NCI-H82 (cell line): ENCODE results near the gene IRGC.
"Not testable (repeated sequence)": the region's sequence is repeated elsewhere in the genome, so short reads cannot be mapped to it uniquely, and the experiment has no call there.

ENCODE experiments used
- DNase-seq: peaks from one replicate; lab custom pipeline; 2025; lab: John Stamatoyannopoulos, UW

Gene IRGC, protein sequence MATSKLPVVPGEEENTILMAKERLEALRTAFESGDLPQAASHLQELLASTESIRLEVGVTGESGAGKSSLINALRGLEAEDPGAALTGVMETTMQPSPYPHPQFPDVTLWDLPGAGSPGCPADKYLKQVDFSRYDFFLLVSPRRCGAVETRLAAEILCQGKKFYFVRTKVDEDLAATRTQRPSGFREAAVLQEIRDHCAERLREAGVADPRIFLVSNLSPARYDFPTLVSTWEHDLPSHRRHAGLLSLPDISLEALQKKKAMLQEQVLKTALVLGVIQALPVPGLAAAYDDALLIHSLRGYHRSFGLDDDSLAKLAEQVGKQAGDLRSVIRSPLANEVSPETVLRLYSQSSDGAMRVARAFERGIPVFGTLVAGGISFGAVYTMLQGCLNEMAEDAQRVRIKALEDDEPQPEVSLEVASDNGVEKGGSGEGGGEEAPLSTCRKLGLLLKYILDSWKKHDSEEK

DNA sequence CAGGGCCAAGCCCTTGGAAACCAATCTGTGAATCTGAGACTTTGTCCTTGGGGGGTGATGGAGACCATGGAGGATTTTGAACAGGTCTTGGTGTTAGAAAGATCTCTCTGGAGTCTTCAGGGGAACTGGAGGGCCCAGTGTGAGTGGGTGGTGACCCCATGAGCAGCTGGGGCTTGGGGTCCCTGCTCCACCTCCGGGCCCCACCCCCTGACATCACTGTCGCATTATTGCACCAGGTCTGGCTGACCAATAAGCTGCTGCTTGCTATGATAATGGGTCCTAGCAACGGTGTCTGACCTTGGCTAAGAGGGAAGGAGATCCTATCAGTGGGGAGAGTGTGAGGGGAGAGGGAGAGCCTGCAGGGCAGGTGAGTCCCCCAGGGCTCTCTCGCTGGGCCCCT, at the start of gene IRGC:
IRGC (plus strand) TSS at position 301 of the 400 bp plus-strand sequence. CDS start 2,483 bp downstream, outside the sequence.
- no peak for DNase-seq

DNA sequence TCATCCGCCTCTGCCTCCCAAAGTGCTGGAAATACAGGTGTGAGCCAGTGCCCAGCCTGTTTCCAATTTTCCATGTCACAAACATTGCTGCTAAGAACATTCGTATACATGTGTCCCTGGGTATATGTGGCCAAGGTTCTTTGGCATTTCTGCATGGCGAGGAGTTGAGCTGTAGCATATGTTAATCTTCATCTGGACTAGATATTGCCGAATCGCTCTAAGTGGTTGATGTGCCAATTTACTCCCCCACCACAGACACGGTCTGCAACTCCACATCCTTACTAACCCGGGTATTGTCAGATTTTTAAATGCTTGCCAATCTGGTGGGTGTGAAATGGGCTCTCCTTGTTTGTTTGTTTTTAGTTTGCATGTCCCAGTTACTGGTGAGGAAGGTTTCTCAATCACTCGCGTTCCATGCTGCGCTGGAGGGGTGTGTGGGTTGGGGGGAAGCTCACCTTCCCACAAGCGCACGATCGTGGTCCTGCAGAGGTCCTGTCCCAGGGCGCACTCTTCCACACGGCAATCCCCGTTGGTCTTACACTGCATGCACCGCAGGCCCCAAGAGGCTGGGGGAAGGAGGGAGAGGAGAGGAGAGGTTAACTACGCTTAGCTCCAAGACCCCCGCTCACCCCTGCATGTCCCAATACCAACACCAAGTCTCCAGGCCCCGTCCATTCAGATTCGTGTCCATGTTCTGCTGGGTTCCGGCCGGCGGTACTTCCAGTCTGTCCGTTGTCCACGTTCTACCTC, 48.6 kb upstream of the IRGC start:
- peak; percentile 59 for DNase-seq

DNA sequence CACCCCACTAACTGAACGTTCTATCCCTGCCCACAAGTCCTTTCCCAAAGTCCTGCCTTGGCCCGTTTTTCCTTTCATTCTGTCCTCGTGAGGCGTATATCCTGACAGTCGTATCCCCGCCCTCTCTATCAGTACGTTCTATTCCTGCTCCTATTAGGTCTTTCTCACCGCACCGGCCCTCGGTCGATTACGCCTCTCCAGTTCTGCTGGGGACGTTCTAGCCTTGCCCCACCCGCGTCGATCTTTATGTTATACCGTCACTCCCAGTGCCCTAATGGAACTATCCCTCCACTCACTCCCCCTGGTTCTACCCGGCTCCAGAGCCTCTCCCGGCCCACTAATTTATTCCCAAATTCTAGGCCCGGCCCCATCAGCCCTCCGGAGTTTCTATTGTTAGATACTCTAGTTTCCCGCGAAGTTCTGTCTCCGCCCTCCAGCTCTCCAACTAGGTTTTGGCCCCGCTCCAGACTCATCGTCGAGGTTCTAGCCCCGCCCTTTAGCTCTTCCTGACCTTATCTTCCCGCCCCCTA, 47.9 kb upstream of the IRGC start:
- peak; percentile 83 for DNase-seq

DNA sequence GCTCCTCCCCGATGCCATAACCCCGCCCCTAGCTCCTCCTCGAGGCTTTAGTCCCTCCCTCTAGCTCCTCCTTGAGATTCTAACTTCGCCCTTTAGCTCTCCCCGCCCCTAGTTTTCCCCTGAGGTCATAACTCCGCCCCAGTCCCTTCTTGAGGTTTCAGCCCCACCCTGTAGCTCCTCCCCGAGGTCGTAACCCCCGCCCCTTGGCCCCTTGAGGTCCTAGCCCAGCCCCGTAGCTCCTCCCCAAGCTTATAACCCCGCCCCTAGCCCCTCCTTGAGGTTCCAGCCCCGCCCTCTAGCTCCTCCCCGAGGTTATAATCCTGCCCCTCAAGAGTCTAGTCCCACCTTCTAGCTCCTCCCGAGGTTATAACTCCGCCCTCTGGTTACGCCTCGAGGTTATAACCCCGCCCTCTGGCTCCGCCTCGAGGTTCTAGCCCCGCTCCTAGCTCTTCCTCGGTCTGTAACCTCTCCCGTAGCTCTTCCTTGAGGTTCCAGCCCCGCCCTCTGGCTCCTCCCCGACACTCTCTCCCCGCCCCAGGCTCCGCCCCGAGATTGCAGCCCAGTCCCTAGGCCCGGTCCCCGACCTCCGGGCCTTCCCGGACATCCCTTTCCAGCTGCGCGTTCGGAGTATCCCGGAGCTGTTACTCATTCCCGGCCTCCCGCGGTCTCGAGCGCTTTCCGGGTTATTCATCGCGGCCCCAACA, 47.3 kb upstream of the IRGC start:
- DNase-seq, result peak; percentile 100

DNA sequence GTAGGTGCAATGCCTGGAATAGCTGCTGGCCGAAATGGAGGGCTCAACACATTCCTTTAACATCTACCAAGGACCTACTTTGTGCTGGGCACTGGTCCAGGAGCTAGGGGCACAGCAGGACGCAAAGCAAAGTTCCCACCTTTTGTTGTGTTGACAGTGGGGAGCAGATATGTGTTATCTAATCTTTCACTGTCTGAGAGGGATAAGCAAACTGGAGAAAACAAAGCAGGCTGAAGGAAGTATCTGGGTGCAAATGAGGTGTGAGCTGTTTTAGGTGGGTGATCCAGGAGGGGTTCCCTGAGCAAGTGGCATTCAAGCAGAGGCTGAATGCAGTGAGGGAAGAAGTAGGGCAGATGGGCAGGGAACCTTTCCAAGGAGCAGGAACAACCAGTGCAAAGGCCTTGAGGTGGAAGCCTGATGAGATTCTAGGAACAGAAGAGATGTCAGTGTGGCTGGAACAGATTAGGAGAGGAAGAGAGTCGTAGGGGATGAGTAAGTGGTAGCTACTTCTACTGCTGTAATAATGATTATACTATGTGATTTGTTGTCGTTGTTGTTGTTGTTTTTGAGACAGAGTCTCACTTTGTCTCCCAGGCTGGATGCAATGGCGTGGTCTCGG, 43.7 kb upstream of the IRGC start:
- no peak for DNase-seq

DNA sequence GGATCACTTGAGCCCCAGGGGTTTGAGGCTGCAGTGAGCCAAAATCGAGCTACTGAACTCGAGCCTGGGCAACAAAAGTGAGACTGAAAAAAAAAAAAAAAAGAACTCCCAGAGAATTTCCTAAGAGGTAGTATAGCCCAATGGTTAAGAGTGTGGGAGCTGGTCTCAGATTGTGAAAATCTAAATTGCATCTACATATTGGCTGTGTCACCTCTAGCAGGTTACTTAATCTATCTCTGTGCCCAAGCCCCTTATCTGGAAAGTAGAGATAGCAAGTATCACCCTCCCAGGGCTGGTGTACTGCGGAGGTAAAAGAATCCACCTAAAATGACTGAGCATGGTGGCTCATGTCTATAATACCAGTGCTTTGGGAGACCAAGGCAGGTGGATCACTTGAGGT, 42.2 kb upstream of the IRGC start:
- no peak for DNase-seq

DNA sequence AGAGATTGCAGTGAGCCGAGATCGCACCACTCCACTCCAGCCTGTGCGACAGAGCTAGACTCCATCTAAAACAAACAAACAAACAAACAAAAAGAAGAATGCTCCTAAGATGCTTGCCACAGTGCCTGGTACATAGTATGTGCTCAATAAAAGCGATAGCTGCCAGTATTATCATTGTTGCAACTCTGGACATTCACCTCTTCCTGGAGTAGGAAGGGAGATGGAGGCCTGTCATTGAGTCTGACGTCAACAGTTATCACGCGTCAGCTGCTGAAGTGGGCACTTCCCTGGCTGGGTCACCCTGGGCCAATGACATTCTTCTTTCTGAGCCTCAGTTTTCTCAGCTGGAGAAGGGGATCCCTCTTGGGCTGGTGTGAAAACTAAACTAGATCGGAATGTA, 41.7 kb upstream of the IRGC start:
- DNase-seq, result no peak

DNA sequence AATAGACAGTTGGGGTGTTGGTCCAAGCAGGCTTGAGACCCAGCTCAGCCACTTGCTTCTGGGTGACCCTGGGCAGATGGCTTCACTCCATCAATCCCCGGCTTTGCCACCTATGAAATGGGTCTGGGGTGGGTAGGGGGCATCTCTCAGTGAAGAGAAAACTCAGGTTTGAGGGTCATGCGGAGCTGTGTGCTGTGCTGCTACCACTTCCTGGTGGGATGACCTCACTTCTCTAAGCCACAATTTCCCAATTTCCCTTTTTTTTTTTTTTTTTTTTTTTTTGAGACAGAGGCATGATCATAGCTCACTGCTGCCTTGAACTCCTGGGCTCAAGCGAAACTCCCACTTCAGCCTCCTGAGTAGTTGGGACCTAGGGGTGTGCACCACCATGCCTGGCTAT, 41.3 kb upstream of the IRGC start:
- no peak for DNase-seq

DNA sequence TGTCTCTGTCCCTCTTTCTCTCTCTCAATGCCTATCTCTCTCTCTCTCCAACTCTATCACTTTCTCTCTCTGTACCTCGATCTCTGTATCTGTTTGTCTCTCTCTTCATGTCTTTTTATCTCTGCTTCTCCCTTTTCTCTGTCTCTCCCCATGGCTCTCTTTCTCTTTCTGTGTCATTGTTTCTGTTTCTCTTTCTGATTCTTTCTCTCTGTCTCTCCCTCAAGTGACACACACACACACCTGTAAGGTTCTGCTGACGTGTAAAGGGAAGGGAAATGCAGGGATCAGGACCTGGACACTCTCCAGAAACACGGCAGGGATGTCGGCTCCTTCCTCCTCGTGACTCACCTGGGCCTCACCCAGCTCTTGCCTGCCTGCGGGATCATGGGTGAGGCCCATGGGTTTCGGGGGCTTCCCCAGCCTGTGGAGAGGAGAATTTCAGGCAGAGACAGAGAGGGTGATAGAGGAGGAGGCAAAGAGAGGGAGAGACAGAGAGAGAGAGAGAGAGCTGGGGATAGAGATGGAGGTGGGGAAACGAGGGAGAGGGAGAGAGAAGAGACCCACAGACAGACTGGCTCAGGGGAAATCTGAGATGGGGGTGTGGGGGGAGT, 40.5 kb upstream of the IRGC start:
- no peak for DNase-seq

DNA sequence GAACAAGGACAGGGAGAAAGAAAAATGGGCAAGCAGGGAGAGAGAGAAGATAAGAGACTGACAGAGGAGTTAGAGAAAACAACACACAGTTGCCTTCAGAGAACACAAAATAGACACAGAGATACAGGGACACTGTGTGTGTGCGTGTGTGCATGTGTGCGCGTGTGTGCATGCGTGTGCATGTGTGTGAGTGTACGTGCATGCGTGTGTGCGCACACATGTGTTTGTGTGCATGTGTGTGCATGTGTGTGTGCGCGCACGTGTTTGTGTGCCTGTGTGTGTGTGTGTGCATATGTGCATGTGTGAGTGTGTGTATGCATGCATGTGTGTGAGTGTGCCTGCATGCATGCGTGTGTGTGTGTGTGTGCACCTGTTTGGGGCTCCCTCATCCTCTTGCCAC, 40.0 kb upstream of the IRGC start:
- no peak for DNase-seq

DNA sequence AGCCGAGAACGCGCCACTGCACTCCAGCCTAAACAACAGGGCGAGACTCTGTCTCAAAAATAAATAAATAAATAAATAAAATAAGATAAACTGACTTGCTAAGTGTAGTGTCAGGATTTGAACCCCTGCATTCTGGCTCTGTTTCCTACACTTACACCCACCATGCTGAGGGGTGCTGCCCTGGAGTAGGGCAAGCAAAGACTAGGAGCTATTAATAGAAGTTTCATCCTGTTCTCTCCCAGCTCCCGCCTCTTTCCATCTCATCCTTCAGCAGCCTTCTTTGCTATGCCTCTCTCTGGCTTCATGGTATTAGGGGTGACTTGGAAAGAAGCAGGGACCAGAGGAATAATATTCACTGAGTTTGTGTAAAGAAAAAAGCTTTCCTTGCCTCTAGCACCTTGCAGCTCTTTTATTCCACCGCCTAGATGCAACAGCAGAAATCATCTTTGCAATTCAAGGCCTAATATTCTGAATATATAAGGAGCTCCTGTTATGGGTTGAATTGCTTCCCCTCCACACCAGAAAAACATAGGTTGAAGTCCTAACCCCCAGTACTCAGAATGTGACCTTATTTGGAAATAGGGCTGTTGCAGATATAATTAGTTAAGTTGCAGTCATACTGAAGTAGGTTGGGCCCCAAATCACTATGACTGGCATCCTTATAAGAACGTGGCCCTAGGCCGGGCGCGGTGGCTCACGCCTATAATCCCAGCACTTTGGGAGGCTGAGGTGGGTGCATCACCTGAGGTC, 37.2 kb upstream of the IRGC start:
- no peak for DNase-seq

DNA sequence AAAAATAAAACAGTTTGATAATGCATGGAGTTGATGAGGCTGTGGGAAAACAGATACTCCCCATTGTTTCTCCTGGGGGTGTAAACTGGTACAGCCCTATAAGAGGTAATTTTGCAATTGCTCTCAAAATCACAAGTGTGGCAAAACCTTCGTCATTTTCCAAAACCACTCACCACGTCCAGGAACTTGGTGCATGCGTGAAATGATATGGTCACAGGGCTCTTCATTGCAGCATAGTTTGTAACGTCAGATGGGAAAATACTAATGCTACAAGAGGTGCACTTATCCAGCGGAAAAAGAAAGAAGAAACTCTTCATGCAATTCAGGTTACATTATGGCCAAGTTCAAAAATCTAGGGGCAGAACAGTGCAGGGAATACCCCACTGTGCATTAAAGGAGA, 34.1 kb upstream of the IRGC start:
- no peak for DNase-seq

DNA sequence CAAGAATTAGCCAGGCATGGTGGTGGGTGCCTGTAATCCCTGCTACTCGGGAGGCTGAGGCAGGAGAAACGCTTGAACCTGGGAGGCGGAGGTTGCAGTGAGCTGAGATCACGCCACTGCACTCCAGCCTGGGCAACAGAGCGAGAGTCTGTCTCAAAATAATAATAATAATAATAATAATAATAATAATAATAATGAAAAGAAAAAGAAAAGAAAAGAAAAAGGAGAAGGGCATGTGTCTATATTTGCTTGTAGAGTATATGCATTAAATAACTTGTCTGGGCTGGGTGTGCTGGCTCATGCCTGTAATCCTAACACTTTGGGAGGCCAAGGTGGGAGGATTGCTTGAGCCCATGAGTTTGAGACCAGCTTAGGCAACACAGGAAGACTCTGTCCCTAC, 33.6 kb upstream of the IRGC start:
- not testable (repeated sequence) for DNase-seq

DNA sequence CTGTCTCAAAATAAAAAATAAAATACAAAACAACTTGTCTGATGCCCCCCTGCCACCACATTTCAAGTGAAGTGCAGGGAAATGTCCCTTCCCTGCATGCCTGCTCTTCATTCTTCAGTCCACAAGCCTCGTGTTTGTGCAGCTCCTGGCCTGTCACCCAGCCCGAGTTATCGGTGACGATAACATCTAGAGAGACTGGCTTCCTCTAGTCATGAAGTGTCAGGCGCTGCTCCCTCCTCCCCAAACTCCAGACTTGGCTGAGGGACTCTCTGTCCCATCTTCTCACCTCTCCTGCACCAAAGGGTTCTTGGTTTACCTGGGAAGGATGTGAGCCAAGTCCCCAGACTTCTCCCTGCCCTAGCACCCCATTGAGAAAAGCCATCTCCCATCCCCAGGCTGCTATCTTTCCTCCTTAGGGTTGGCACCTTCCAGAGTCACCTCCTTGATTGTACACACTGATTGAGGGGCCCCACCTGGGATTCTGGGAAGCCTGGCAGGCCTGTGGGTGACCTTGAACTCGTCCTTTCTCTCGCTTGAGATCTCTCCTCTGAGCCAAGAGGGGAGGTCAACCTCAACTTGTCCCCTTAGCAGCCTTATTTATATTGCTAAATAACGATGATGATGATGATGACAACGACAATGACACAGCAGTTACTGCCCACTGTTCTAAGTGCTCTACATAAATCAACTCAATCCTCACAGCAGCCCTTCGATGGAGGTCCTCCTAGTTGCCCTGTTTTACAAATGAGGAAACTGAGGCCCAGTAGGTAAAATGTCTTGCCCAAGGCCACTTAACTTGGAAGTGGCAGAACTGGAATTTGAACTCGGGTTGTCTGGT, 32.8 kb upstream of the IRGC start:
- no peak for DNase-seq

DNA sequence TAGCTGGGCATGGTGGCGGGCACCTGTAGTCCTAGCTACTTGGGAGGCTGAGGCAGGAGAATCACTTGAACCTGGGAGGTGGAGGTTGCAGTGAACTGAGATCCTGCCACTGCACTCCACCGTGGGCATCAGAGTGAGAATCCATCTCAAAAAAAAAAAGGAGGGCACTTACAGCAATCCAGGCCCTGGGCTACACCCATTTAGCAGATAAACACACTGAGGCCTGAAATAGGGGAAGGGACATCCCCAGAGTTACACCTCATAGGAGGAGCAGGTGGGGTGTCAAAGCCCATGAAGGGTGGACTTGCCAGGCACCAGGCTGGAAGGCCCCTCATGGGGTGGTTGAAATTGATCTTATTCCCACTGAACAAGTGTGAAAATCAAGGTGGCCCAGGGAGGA, 32.0 kb upstream of the IRGC start:
- no peak for DNase-seq

DNA sequence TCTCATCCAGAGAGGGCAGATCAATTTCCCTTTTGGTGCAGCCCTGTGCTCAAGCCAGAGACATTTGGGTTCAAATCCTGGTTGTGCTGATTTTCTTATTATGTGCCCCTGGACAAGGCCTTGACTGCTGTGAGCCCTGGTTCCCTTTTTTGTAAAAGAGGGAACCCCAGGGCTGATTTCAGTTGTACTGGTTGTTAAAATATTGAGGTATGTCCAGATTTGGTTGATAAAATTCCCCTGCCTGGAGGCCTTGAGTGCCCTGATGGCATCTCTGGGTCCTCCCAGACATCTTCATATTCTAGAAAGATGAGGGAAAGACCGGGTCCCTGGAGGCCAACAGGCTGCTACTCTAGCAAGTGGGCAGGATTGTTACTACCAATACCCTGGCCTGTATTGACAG, 31.6 kb upstream of the IRGC start:
- DNase-seq, result no peak

DNA sequence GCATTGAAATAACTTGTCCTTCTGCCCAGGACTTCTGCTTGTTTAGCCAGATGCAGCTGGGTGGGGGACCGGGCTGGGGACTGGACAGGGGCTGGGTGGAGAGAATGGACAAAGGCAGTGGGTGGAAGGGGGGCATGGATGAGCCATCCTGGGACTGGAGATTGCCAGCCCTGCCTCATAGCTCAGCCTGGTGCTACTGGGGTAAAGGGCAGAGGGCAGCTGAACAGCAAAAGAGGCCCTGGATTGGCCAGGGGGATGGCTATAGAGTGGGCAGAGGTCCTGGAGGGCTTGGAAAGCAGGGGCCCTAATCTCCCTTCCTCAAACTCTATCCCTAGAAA, 28.2 kb upstream of the IRGC start:
- DNase-seq, result no peak

DNA sequence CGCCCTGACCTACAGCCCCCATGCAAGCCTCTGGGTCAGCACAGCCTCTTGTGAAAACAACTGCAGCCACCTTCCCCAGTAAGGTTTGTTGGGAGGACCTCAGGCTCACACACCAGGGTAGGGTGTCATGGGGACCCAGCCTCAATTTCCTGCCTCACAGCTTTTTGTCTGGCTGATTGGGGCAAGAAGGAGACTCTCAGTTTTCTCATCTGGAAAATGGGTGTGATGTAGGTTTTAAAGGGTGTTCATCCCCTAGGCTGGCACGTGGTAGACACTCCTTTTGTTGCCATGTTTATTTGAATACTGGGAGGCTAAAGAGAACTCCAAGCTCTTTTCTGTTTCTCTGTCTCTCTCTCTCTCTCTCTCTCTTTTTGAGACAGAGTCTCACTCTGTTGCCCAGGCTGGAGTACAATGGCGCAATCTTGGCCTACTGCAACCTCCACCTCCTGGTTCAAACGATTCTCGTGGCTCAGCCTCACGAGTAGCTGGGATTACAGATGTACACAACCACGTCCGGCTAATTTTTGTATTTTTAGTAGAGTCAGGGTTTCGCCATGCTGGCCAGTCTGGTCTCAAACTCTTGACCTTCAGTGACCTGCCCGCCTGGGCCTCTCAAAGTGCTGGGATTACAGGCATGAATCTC, 27.7 kb upstream of the IRGC start:
- DNase-seq, result no peak

DNA sequence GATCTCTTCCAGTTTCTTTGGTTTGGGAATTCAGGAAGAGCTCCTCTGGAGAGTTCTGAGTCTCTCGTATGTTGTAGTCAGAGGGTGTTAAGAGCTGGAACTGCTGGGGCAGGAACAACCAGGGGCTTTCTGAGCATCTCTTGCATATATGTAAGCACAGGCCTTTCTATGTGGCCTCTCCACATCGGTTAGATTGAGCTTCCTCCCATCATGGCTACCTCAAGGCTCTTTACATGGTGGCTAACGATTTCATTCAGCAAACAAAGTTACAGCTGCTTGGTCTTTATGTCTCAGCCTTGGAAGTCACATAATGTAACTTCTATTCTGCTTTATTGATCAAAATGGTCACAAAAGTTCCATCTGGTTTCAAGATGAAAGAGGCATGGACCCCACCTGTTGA, 25.4 kb upstream of the IRGC start:
- DNase-seq, result no peak

DNA sequence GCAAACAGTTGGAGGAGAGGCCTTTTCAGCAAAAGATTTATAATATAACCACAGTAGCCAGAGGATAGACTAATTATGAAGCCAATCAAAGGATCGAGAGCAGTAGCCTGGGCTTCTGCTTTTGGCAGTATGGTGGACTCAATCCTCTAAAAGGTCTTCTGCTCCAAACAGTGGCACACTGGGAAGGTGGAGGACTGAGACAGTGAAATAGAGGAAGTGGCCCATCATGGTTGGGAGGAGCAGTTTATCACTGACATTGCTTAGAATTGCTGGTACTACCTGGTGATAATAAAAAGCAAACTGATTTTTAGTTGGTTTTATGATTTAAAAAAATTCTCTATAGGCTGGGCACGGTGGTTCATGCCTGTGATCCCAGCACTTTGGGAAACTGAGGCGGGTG, 25.0 kb upstream of the IRGC start:
- DNase-seq, result no peak
